SK-N-SH treated with all-trans-retinoic acid at 6 μM for 48 hours (cell line): ENCODE measurements around the gene CD48.

Source experiments
- ATAC-seq: fragments of 200-7000 bp; cut with Tn5 transposase; 3 replicates; pipeline ENCODE4 v1.9.1; 2020; ENCODE audit warnings: mild to moderate bottlenecking, moderate library complexity
- ARNTL ChIP-seq: fragments of 450-650 bp; formaldehyde crosslinking; IDR thresholded peaks from 2 replicates; pipeline ENCODE4 v1.5.0; 2020; ENCODE audit warnings: low read depth, mild to moderate bottlenecking, moderate library complexity, borderline replicate concordance
- BACH2 ChIP-seq: fragments of 250-450 bp; sonication (Bioruptor Pico); IDR thresholded peaks from 2 replicates; pipeline ENCODE4 v1.9.0; 2021; ENCODE audit warnings: mild to moderate bottlenecking, borderline replicate concordance
- CSDC2 ChIP-seq: fragments of 250-450 bp; sonication (Bioruptor Pico); IDR thresholded peaks from 2 replicates; pipeline ENCODE4 v1.5.0; 2020; ENCODE audit warnings: mild to moderate bottlenecking, moderate library complexity
- ESRRG ChIP-seq: fragments of 250-450 bp; sonication (Bioruptor Pico); IDR thresholded peaks from 2 replicates; pipeline ENCODE4 v1.6.1; 2021; ENCODE audit warnings: mild to moderate bottlenecking
- GLIS3 ChIP-seq: fragments of 250-450 bp; sonication (Bioruptor Pico); IDR thresholded peaks from 2 replicates; pipeline ENCODE4 v1.5.0; 2020; ENCODE audit warnings: mild to moderate bottlenecking, moderate library complexity
- ISL1 ChIP-seq: fragments of 250-450 bp; sonication (Bioruptor Pico); IDR thresholded peaks from 2 replicates; pipeline ENCODE4 v2.1.2; 2022; ENCODE audit warnings: mild to moderate bottlenecking, moderate library complexity
- OSR1 ChIP-seq: fragments of 250-450 bp; sonication (Bioruptor Pico); IDR thresholded peaks from 2 replicates; pipeline ENCODE4 v1.8.0; 2022; ENCODE audit warnings: moderate library complexity, mild to moderate bottlenecking, inconsistent platforms
- PPARA ChIP-seq: fragments of 250-450 bp; sonication (Bioruptor Pico); IDR thresholded peaks from 2 replicates; pipeline ENCODE4 v1.5.0; 2020; ENCODE audit warnings: mild to moderate bottlenecking, borderline replicate concordance
- RARB ChIP-seq: fragments of 250-450 bp; sonication (Bioruptor Pico); IDR thresholded peaks from 2 replicates; pipeline ENCODE4 v1.8.0; 2021; ENCODE audit warnings: mild to moderate bottlenecking, moderate library complexity
- SNAI2 ChIP-seq: fragments of 250-450 bp; sonication (Bioruptor Pico); IDR thresholded peaks from 2 replicates; pipeline ENCODE4 v1.5.0; 2020; ENCODE audit warnings: mild to moderate bottlenecking, moderate library complexity
- TOX ChIP-seq: fragments of 250-450 bp; sonication (Bioruptor Pico); IDR thresholded peaks from 2 replicates; pipeline ENCODE4 v1.8.0; 2021; ENCODE audit warnings: mild to moderate bottlenecking, moderate library complexity, borderline replicate concordance
- ZFP3 ChIP-seq: fragments of 250-450 bp; sonication (Bioruptor Pico); IDR thresholded peaks from 2 replicates; pipeline ENCODE4 v1.5.0; 2020; ENCODE audit warnings: mild to moderate bottlenecking, moderate library complexity
- ZNF565 ChIP-seq: fragments of 450-650 bp; formaldehyde crosslinking; conservative IDR thresholded peaks from 2 replicates; pipeline ENCODE4 v1.5.0; 2020; ENCODE audit warnings: low read depth, mild to moderate bottlenecking, moderate library complexity
- ZNF70 ChIP-seq: fragments of 450-650 bp; formaldehyde crosslinking; IDR thresholded peaks from 2 replicates; pipeline ENCODE4 v1.5.0; 2020; ENCODE audit warnings: mild to moderate bottlenecking, moderate library complexity
- ZNF8 ChIP-seq: fragments of 450-650 bp; formaldehyde crosslinking; IDR thresholded peaks from 2 replicates; pipeline ENCODE4 v1.5.0; 2020; ENCODE audit warnings: mild to moderate bottlenecking, moderate library complexity
- TF ChIP-seq, protein P1 (sequence below): fragments of 250-450 bp; sonication (Bioruptor Pico); IDR thresholded peaks from 2 replicates; pipeline ENCODE4 v1.8.0; 2020; ENCODE audit warnings: mild to moderate bottlenecking, moderate library complexity, borderline replicate concordance
- TF ChIP-seq, protein P2 (sequence below): fragments of 250-450 bp; sonication (Bioruptor Pico); IDR thresholded peaks from 2 replicates; pipeline ENCODE4 v1.5.1; 2020; ENCODE audit warnings: low read depth, mild to moderate bottlenecking, moderate library complexity
- TF ChIP-seq, protein P3 (sequence below): fragments of 250-450 bp; sonication (Bioruptor Pico); IDR thresholded peaks from 2 replicates; pipeline ENCODE4 v1.8.0; 2021; ENCODE audit warnings: low read depth, mild to moderate bottlenecking, moderate library complexity, borderline replicate concordance
- TF ChIP-seq, protein P4 (sequence below): fragments of 250-450 bp; sonication (Bioruptor Pico); IDR thresholded peaks from 2 replicates; pipeline ENCODE4 v1.5.1; 2021; ENCODE audit warnings: mild to moderate bottlenecking, moderate library complexity

The CD48 gene

DNA sequence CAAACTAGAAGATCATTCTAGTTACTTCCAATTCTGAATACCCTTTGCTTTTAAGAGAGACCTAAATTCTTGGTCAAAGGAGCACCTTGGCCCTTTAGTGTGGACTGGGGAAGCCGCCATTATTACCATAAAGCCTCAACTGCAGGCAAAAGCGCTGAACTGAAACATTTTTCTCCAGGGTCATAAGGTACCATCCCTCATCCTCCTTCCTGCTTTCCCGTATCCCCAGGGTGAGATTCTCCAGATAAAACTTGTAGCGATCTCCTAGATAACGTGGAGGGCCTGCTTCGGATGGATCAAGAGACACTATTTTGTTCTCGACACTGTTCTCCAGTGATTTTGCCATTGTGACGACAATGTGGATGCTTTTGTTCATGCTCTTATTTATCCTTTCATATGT is 74.6 kb downstream of the CD48 start:
- ATAC-seq: no peak
- TF ChIP-seq SNAI2 (CRISPR knock-in tag) (no peak), ARNTL (no peak), OSR1 (no peak), ZNF8 (CRISPR knock-in tag) (no peak), CSDC2 (CRISPR knock-in tag) (no peak), ZFP3 (CRISPR knock-in tag) (no peak), ZNF70 (CRISPR knock-in tag) (no peak), GLIS3 (CRISPR knock-in tag) (no peak), PPARA (CRISPR knock-in tag) (no peak), ZNF565 (CRISPR knock-in tag) (no peak), ESRRG (CRISPR knock-in tag) (no peak), BACH2 (CRISPR knock-in tag) (no peak), RARB (no peak), ISL1 (no peak)
- TF ChIP-seq, protein P1, sequence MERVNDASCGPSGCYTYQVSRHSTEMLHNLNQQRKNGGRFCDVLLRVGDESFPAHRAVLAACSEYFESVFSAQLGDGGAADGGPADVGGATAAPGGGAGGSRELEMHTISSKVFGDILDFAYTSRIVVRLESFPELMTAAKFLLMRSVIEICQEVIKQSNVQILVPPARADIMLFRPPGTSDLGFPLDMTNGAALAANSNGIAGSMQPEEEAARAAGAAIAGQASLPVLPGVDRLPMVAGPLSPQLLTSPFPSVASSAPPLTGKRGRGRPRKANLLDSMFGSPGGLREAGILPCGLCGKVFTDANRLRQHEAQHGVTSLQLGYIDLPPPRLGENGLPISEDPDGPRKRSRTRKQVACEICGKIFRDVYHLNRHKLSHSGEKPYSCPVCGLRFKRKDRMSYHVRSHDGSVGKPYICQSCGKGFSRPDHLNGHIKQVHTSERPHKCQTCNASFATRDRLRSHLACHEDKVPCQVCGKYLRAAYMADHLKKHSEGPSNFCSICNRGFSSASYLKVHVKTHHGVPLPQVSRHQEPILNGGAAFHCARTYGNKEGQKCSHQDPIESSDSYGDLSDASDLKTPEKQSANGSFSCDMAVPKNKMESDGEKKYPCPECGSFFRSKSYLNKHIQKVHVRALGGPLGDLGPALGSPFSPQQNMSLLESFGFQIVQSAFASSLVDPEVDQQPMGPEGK: no peak
- TF ChIP-seq, protein P2, sequence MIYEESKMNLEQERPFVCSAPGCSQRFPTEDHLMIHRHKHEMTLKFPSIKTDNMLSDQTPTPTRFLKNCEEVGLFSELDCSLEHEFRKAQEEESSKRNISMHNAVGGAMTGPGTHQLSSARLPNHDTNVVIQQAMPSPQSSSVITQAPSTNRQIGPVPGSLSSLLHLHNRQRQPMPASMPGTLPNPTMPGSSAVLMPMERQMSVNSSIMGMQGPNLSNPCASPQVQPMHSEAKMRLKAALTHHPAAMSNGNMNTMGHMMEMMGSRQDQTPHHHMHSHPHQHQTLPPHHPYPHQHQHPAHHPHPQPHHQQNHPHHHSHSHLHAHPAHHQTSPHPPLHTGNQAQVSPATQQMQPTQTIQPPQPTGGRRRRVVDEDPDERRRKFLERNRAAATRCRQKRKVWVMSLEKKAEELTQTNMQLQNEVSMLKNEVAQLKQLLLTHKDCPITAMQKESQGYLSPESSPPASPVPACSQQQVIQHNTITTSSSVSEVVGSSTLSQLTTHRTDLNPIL (CRISPR knock-in tag): no peak
- TF ChIP-seq, protein P3, sequence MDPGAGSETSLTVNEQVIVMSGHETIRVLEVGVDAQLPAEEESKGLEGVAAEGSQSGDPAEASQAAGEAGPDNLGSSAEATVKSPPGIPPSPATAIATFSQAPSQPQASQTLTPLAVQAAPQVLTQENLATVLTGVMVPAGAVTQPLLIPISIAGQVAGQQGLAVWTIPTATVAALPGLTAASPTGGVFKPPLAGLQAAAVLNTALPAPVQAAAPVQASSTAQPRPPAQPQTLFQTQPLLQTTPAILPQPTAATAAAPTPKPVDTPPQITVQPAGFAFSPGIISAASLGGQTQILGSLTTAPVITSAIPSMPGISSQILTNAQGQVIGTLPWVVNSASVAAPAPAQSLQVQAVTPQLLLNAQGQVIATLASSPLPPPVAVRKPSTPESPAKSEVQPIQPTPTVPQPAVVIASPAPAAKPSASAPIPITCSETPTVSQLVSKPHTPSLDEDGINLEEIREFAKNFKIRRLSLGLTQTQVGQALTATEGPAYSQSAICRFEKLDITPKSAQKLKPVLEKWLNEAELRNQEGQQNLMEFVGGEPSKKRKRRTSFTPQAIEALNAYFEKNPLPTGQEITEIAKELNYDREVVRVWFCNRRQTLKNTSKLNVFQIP: no peak
- TF ChIP-seq, protein P4, sequence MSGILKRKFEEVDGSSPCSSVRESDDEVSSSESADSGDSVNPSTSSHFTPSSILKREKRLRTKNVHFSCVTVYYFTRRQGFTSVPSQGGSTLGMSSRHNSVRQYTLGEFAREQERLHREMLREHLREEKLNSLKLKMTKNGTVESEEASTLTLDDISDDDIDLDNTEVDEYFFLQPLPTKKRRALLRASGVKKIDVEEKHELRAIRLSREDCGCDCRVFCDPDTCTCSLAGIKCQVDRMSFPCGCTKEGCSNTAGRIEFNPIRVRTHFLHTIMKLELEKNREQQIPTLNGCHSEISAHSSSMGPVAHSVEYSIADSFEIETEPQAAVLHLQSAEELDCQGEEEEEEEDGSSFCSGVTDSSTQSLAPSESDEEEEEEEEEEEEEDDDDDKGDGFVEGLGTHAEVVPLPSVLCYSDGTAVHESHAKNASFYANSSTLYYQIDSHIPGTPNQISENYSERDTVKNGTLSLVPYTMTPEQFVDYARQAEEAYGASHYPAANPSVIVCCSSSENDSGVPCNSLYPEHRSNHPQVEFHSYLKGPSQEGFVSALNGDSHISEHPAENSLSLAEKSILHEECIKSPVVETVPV (CRISPR knock-in tag): no peak

DNA sequence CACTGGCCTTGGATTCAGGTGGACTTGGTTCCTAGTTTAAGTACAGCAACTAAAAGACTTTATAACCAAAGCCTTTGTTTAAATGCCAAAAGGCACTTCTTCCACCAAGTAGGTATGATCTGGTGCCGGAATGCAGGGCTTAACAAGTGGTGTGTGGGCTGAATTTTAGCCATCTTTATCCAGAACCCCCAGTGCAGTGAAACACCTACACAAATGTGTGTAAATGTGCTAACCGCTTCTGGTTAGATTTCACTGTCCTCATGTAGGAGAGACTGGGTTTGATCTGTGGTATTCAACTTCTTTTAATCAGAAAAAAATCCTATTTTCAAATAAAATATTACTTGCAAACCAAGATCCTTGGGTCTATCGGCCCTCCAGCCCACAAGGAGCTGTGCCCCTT is 75.1 kb downstream of the CD48 start:
- TF ChIP-seq, protein P1: no peak
- no peak for TF ChIP-seq ZNF8 (CRISPR knock-in tag)
- TF ChIP-seq, protein P3: no peak
- no peak for ATAC-seq

DNA sequence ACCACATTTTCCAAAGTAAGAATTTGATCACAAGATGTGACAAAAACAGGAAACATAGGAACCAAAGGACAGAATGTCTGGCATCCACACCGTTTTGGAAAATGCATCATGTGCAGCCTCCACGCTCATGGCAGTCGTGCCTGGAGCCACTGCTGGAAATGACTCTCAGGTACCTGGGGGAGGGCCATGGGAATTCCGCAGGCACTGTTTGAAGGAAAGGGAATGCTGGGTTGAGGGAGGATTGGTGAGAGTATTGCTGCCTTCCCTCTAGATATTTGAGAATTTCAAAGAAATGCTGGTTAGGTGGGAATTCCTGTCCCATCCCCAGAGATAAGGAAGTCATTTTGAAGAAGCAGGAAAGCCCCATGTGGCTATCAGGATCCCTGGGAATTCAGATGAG is 75.5 kb downstream of the CD48 start:
- TF ChIP-seq TOX: no peak
- TF ChIP-seq, all 23 proteins: peak for 0
- no peak for ATAC-seq
